Activated naive CD8-positive, alpha-beta T cell treated with anti-CD3 and anti-CD28 coated beads, Interleukin-2, amount 50 U/mL, for 24 hours (primary cell): ENCODE data around the gene ANKRD36B.
"Not testable (repeated sequence)": the region's sequence is repeated elsewhere in the genome, so short reads cannot be mapped to it uniquely, and the experiment has no call there.

Experiments used
- ATAC-seq: fragments of 150-1000 bp; cut with Tn5 transposase; one replicate; pipeline ENCODE4 v1.10.0; 2021
- DNase-seq: peaks from one replicate; pipeline ENCODE4 v3.0.0; 2021
- H3K27ac Mint-ChIP-seq: one replicate; pipeline ENCODE4 v1.8.0; 2021; ENCODE audit warnings: mild to moderate bottlenecking, mixed read lengths
- H3K27me3 Mint-ChIP-seq: one replicate; pipeline ENCODE4 v1.8.0; 2021; ENCODE audit warnings: mixed read lengths
- H3K36me3 Mint-ChIP-seq: one replicate; pipeline ENCODE4 v1.8.0; 2021; ENCODE audit warnings: low read depth, mixed read lengths
- H3K4me1 Mint-ChIP-seq: one replicate; pipeline ENCODE4 v1.8.0; 2021; ENCODE audit warnings: mixed read lengths
- H3K4me3 Mint-ChIP-seq: one replicate; pipeline ENCODE4 v1.8.0; 2021; ENCODE audit warnings: mild to moderate bottlenecking, moderate library complexity, mixed read lengths
- H3K9me3 Mint-ChIP-seq: one replicate; pipeline ENCODE4 v1.8.0; 2021; ENCODE audit warnings: mixed read lengths

Gene ANKRD36B

DNA sequence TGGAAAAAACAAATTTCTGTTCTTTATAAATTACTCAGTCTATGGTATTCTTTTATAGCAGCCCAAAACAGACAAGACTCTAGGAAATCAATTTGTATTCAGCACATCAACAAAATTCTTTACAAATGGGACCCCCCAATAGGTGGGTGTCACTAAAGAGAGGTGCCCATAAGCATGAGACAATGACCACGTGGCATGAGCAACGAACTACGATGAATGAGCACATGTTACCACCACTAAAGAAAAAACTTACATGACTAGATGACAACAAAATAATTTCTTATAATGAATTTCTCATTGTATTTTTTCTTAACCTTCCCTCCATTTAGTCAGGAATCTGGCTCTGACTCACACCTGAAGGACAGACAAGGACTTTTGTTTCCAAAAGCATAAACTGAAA lies 3.8 kb upstream of the ANKRD36B start:
- H3K4me3 Mint-ChIP-seq, H3K27me3 Mint-ChIP-seq, H3K27ac Mint-ChIP-seq, H3K9me3 Mint-ChIP-seq, H3K36me3 Mint-ChIP-seq, ATAC-seq, DNase-seq, H3K4me1 Mint-ChIP-seq: not testable (repeated sequence)

DNA sequence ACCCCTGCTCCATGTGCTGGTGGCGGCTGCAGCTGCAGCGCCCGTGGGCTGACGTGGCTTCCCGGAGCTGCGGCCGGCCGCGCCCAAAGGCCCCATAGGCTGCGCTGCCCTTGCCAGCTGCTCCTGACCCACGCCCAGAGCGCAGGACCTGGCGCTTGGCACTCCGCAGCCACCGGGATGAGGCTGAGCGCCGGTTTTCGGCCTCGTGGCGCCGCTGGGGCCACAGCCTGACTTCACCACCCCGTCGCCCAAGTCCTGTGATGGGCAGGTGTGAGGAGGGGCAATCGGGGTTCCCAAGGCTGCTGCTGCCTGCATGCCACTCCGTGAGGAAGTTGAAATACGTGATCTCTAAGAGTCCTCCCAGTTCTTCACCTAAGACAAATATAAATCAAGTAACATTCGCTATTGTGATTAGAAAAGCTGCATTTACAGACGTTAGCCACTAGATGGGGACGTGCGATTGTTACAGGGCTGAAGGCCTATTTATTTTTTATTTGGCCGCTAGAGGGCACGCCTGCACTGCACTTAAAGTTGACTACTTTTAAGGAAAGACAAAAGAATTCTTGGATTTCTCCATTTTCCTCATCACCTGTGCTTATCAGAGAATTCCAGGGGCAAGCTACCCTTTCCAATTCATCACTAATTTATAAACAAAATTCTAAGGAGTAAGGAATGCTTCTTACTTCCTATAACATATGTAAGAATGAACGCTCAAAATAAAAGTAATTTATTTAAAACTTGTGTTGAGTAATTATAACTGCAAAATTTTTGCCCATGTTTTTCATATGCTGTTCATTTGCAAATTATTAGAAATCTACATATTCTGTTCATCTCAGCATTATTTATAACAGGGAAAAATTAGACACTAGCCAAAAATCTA lies 1.1 kb upstream of the ANKRD36B start:
- H3K36me3 Mint-ChIP-seq, H3K4me1 Mint-ChIP-seq, H3K27me3 Mint-ChIP-seq, H3K9me3 Mint-ChIP-seq: not testable (repeated sequence)
- peak overlapping the region; percentile 89 for H3K27ac Mint-ChIP-seq
- peak; percentile 73 for DNase-seq
- ATAC-seq = peak; percentile 67
- peak overlapping the region; percentile 77 for H3K4me3 Mint-ChIP-seq

GRCh38 chr2:97589257-97589597 lies 450 bp downstream of the ANKRD36B start:
- H3K27ac Mint-ChIP-seq = peak overlapping the region; percentile 99
- H3K9me3 Mint-ChIP-seq, DNase-seq, H3K36me3 Mint-ChIP-seq, ATAC-seq, H3K27me3 Mint-ChIP-seq, H3K4me1 Mint-ChIP-seq: not testable (repeated sequence)
- peak overlapping the region; percentile 100 for H3K4me3 Mint-ChIP-seq

- not testable (repeated sequence) for DNase-seq, H3K36me3 Mint-ChIP-seq, ATAC-seq, H3K4me3 Mint-ChIP-seq, H3K4me1 Mint-ChIP-seq, H3K9me3 Mint-ChIP-seq, H3K27ac Mint-ChIP-seq, H3K27me3 Mint-ChIP-seq
These were observed 24.0 kb downstream of the ANKRD36B start for GRCh38 chr2:97565674-97566073.

- H3K27me3 Mint-ChIP-seq, H3K4me1 Mint-ChIP-seq, H3K27ac Mint-ChIP-seq, H3K4me3 Mint-ChIP-seq, H3K9me3 Mint-ChIP-seq, DNase-seq, ATAC-seq: not testable (repeated sequence)
- peaks cover 28% of the 10 kb centered on the region for H3K36me3 Mint-ChIP-seq
These were observed 37.3 kb downstream of the ANKRD36B start for GRCh38 chr2:97552406-97552805.

DNA sequence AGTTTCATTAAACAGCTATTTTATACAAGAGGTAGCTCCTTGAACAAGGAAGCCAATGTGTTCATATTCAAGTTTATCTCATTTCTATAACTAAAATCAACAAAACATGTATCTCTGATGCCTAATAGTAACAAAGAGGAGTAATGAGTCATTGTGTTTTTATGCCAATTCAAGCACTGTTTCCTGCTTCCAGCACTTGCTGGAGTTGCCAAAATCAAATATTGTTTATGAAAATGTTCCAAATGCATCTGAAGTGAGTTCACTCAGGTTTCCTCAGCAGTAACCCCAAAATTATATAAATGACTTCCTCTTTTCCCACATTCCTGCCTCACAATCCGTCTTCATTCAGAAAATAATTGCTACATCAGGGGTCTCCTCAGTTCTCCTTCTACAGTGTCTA lies 39.2 kb downstream of the ANKRD36B start:
- not testable (repeated sequence) for H3K27me3 Mint-ChIP-seq, H3K4me3 Mint-ChIP-seq, H3K4me1 Mint-ChIP-seq, H3K27ac Mint-ChIP-seq, H3K9me3 Mint-ChIP-seq, ATAC-seq, DNase-seq
- peaks cover 31% of the 10 kb centered on the region for H3K36me3 Mint-ChIP-seq

DNA sequence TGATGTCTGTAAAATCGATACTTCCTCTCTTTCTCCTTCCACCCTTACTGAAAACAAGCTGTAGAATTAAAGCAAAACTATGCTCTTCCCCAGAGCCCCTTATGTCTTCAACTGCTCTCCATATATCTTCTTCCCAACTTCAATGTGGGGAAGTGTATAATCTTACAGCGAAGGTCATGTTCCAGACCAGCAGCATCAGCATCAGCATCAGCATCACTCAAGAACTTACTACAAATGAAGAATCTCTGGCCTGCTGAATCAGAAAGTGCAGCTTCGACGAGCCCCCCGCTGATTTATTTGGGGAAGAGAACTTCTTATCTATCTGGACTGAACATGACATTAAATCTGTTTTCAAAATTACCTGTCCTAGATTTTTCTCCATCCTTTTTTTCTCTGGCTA lies 40.6 kb downstream of the ANKRD36B start:
- peaks cover 32% of the 10 kb centered on the region for H3K36me3 Mint-ChIP-seq

GRCh38 chr2:97548536-97548935 lies 41.1 kb downstream of the ANKRD36B start:
- ATAC-seq, H3K27ac Mint-ChIP-seq, DNase-seq, H3K4me3 Mint-ChIP-seq, H3K9me3 Mint-ChIP-seq, H3K4me1 Mint-ChIP-seq, H3K27me3 Mint-ChIP-seq: not testable (repeated sequence)
- peaks cover 32% of the 10 kb centered on the region for H3K36me3 Mint-ChIP-seq

More for the DNA sequence above, 40.6 kb downstream of the ANKRD36B start:
- not testable (repeated sequence) for ATAC-seq, H3K27ac Mint-ChIP-seq, H3K4me1 Mint-ChIP-seq, H3K4me3 Mint-ChIP-seq, H3K27me3 Mint-ChIP-seq, DNase-seq, H3K9me3 Mint-ChIP-seq

- Mint-ChIP-seq H3K27me3 (no peaks in the 10 kb centered on the region), H3K4me3 (no peak overlapping the region), H3K4me1 (no peaks in the 10 kb centered on the region), H3K36me3 (peaks cover 24% of the 10 kb centered on the region), H3K27ac (no peak overlapping the region), H3K9me3 (no peaks in the 10 kb centered on the region)
- ATAC-seq (no peak), DNase-seq (no peak)
These were observed 43.0 kb downstream of the ANKRD36B start for GRCh38 chr2:97546711-97547110.

DNA sequence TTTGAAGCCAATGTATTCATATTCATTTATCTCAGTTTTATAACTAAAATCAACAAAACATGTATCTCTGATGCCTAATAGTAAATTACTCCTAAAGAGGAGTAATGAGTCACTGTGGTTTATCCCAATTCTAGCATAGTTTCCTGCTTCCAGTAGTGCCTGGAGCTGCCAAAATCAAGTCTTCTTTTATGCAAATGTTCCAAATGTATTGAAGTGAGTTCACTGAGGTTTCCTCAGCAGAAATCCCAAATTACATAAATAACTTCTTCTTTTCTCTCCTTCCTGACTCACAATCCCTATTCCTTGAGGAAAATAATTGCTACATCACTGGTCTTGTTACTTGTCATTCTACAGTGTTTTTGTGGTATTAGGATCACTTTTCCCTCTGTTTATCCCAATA lies 44.8 kb downstream of the ANKRD36B start:
- not testable (repeated sequence) for H3K9me3 Mint-ChIP-seq, H3K4me3 Mint-ChIP-seq, ATAC-seq, DNase-seq, H3K4me1 Mint-ChIP-seq, H3K27me3 Mint-ChIP-seq, H3K27ac Mint-ChIP-seq
- H3K36me3 Mint-ChIP-seq = peaks cover 23% of the 10 kb centered on the region

DNA sequence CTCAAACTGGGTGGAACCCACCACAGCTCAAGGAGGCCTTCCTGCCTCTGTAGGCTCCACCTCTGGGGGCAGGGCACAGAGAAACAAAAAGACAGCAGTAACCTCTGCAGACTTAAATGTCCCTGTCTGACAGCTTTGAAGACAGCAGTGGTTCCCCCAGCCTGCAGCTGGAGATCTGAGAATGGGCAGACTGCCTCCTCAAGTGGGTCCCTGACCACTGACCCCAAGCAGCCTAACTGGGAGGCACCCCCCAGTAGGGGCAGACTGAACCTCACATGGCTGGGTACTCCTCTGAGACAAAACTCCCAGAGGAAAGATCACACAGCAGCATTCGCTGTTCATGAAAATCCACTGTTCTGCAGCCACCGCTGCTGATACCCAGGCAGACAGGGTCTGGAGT lies 63.8 kb downstream of the ANKRD36B start:
- H3K4me3 Mint-ChIP-seq, H3K9me3 Mint-ChIP-seq, H3K4me1 Mint-ChIP-seq, H3K27me3 Mint-ChIP-seq, DNase-seq, H3K27ac Mint-ChIP-seq, ATAC-seq: not testable (repeated sequence)
- peaks cover 22% of the 10 kb centered on the region for H3K36me3 Mint-ChIP-seq

- not testable (repeated sequence) for H3K4me1 Mint-ChIP-seq, ATAC-seq, DNase-seq, H3K9me3 Mint-ChIP-seq, H3K27ac Mint-ChIP-seq, H3K4me3 Mint-ChIP-seq, H3K27me3 Mint-ChIP-seq
- H3K36me3 Mint-ChIP-seq = peaks cover 20% of the 10 kb centered on the region
These were observed 65.9 kb downstream of the ANKRD36B start for GRCh38 chr2:97523816-97524215.

GRCh38 chr2:97522916-97523555 lies 66.6 kb downstream of the ANKRD36B start:
- DNase-seq, H3K27me3 Mint-ChIP-seq, H3K9me3 Mint-ChIP-seq, H3K4me3 Mint-ChIP-seq, H3K27ac Mint-ChIP-seq, H3K4me1 Mint-ChIP-seq: not testable (repeated sequence)
- H3K36me3 Mint-ChIP-seq = peaks cover 17% of the 10 kb centered on the region
- ATAC-seq = peak; percentile 57

DNA sequence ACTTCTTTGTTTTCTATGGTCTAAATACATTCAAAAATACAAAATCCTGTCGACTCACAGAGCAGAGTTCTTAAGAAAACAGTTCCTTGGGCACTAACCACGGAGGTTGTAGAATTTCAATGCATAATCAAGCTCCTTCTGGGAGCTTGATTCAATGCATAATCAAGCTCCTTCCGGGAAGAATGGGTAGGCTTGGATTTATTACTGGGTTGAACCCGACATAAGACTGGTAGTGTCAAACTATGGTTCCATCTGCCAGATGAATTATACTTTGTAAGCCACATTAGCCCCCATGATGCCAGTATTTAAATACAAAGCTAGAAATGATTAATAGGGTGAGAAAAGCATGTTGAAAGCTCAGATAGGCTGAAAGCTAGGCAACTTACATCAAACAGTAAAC lies 94.0 kb downstream of the ANKRD36B start:
- not testable (repeated sequence) for DNase-seq, H3K27me3 Mint-ChIP-seq, H3K4me1 Mint-ChIP-seq, H3K27ac Mint-ChIP-seq, H3K36me3 Mint-ChIP-seq, H3K4me3 Mint-ChIP-seq, ATAC-seq, H3K9me3 Mint-ChIP-seq

- not testable (repeated sequence) for H3K27me3 Mint-ChIP-seq, H3K4me3 Mint-ChIP-seq, H3K27ac Mint-ChIP-seq, H3K36me3 Mint-ChIP-seq, H3K9me3 Mint-ChIP-seq, ATAC-seq, H3K4me1 Mint-ChIP-seq
- DNase-seq = peak; percentile 1
These were observed 99.5 kb downstream of the ANKRD36B start for GRCh38 chr2:97490141-97490540.
